ENCODE data around the gene PRDM10. TPM values are rescaled to one million over a fixed set of nuclear protein-coding genes. Genes with fewer than 3 reads are reported as not detected.

The PRDM10 gene
- total RNA-seq, 2 experiments from 2014 or later, result 8.2 to 9.6 TPM

GRCh38 chr11:129933891-129934290 is 68.7 kb downstream of the PRDM10 start:
- Histone ChIP-seq H3K4me3 (ENCODE audit: low read length) (no peak overlapping the region), H3K27ac (ENCODE audit: low read depth in 1 of 2, low read length in 2 of 2) (no peak overlapping the region), H3K4me1 (ENCODE audit: insufficient read depth, low read length) (no peaks in the 10 kb centered on the region), H3K27me3 (ENCODE audit: control insufficient read depth in 1 of 2, insufficient read depth in 2 of 2, low read length in 2 of 2) (no peaks in the 10 kb centered on the region), H3K9me3 (ENCODE audit: control insufficient read depth in 1 of 2, insufficient read depth in 1 of 2, low read length in 2 of 2) (no peaks in the 10 kb centered on the region), H3K36me3 (ENCODE audit: insufficient read depth, low read length) (peaks cover 26% of the 10 kb centered on the region)
- H3K27ac Mint-ChIP-seq, result no peak overlapping the region
- TF ChIP-seq, protein P1, sequence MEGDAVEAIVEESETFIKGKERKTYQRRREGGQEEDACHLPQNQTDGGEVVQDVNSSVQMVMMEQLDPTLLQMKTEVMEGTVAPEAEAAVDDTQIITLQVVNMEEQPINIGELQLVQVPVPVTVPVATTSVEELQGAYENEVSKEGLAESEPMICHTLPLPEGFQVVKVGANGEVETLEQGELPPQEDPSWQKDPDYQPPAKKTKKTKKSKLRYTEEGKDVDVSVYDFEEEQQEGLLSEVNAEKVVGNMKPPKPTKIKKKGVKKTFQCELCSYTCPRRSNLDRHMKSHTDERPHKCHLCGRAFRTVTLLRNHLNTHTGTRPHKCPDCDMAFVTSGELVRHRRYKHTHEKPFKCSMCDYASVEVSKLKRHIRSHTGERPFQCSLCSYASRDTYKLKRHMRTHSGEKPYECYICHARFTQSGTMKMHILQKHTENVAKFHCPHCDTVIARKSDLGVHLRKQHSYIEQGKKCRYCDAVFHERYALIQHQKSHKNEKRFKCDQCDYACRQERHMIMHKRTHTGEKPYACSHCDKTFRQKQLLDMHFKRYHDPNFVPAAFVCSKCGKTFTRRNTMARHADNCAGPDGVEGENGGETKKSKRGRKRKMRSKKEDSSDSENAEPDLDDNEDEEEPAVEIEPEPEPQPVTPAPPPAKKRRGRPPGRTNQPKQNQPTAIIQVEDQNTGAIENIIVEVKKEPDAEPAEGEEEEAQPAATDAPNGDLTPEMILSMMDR (IDR thresholded peaks at IDR 0.05), result no peak
- DNase-seq, result no peak
- POLR2A ChIA-PET, result no interaction called here
- peaks cover 66% of the 10 kb centered on the region for H3K36me3 Mint-ChIP-seq (ENCODE audit: low read depth)
- no peak for ATAC-seq (ENCODE audit: poor library complexity)
- intact Hi-C loops (cut with DNase I, micrococcal nuclease), result no loop called here
- no peaks in the 10 kb centered on the region for H3K9me3 Mint-ChIP-seq
- CTCF ChIA-PET, result interaction anchor here (1.7 kb wide), 1 partner anchor 11 kb away, joined by 8 read pairs; no protein-coding TSS in a partner anchor
- no peak overlapping the region for H3K4me3 Mint-ChIP-seq
- no peaks in the 10 kb centered on the region for H3K4me1 Mint-ChIP-seq (ENCODE audit: low read depth)
- no peaks in the 10 kb centered on the region for H3K27me3 Mint-ChIP-seq

DNA sequence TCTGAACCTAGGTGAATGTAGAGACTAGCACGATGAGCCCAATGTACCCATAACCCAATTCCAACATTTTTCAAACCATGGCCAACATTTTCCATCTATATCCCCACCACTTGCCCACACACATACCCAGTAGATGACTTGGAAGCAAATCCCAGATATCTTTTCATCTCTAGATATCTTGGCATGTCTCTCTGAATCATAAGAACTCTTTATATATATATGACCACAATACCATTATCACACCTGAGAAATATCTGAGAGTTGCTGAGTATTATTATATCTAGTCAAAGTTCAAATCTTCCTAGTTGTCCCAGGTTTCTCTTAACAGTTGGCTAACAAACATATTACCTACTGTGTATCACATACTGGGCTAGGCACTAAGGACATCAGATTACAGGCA is 69.4 kb downstream of the PRDM10 start:
- DNase-seq, result no peak
- H3K4me3 Mint-ChIP-seq, result no peak overlapping the region
- Histone ChIP-seq H3K9me3 (ENCODE audit: control insufficient read depth in 1 of 2, insufficient read depth in 1 of 2, low read length in 2 of 2) (no peaks in the 10 kb centered on the region), H3K27ac (ENCODE audit: low read depth in 1 of 2, low read length in 2 of 2) (no peak overlapping the region), H3K27me3 (ENCODE audit: control insufficient read depth in 1 of 2, insufficient read depth in 2 of 2, low read length in 2 of 2) (no peaks in the 10 kb centered on the region), H3K4me1 (ENCODE audit: insufficient read depth, low read length) (no peaks in the 10 kb centered on the region), H3K36me3 (ENCODE audit: insufficient read depth, low read length) (peaks cover 26% of the 10 kb centered on the region), H3K4me3 (ENCODE audit: low read length) (no peak overlapping the region)
- ATAC-seq (ENCODE audit: poor library complexity), result no peak
- no peak overlapping the region for H3K27ac Mint-ChIP-seq
- no peaks in the 10 kb centered on the region for H3K9me3 Mint-ChIP-seq
- CTCF ChIA-PET, result interaction anchor here (1.7 kb wide), 1 partner anchor 10 kb away, joined by 8 read pairs; no protein-coding TSS in a partner anchor
- intact Hi-C loops (cut with DNase I, micrococcal nuclease), result no loop called here
- TF ChIP-seq, protein P1 (IDR thresholded peaks at IDR 0.05), result no peak
- H3K4me1 Mint-ChIP-seq (ENCODE audit: low read depth), result no peaks in the 10 kb centered on the region
- peaks cover 60% of the 10 kb centered on the region for H3K36me3 Mint-ChIP-seq (ENCODE audit: low read depth)
- H3K27me3 Mint-ChIP-seq, result no peaks in the 10 kb centered on the region
- POLR2A ChIA-PET, result interaction anchor here (0.6 kb wide), 1 partner anchor 197 kb away, joined by 3 read pairs; no protein-coding TSS in a partner anchor

- H3K36me3 Mint-ChIP-seq (ENCODE audit: low read depth), result peaks cover 57% of the 10 kb centered on the region
- H3K27me3 Mint-ChIP-seq, result no peaks in the 10 kb centered on the region
- Histone ChIP-seq H3K9me3 (ENCODE audit: control insufficient read depth in 1 of 2, insufficient read depth in 1 of 2, low read length in 2 of 2) (no peaks in the 10 kb centered on the region), H3K36me3 (ENCODE audit: insufficient read depth, low read length) (peaks cover 26% of the 10 kb centered on the region), H3K27me3 (ENCODE audit: control insufficient read depth in 1 of 2, insufficient read depth in 2 of 2, low read length in 2 of 2) (no peaks in the 10 kb centered on the region), H3K4me1 (ENCODE audit: insufficient read depth, low read length) (no peaks in the 10 kb centered on the region), H3K27ac (ENCODE audit: low read depth in 1 of 2, low read length in 2 of 2) (no peak overlapping the region), H3K4me3 (ENCODE audit: low read length) (no peak overlapping the region)
- no peak overlapping the region for H3K27ac Mint-ChIP-seq
- CTCF ChIA-PET, result interaction anchor here (0.6 to 1.7 kb wide), 2 partner anchors 10 to 351 kb away, joined by 4 to 8 read pairs; no protein-coding TSS in a partner anchor
- ATAC-seq (ENCODE audit: poor library complexity) (no peak), DNase-seq (no peak)
- POLR2A ChIA-PET, result interaction anchor here (0.6 kb wide), 1 partner anchor 198 kb away, joined by 3 read pairs; no protein-coding TSS in a partner anchor
- H3K4me1 Mint-ChIP-seq (ENCODE audit: low read depth), result no peaks in the 10 kb centered on the region
- H3K9me3 Mint-ChIP-seq, result no peaks in the 10 kb centered on the region
- intact Hi-C loops (cut with DNase I, micrococcal nuclease), result no loop called here
- no peak overlapping the region for H3K4me3 Mint-ChIP-seq
- TF ChIP-seq, protein P1 (IDR thresholded peaks at IDR 0.05), result no peak
Measured at GRCh38 chr11:129932381-129933067, 70.1 kb downstream of the PRDM10 start.

All from CD4-positive, alpha-beta T cell (primary cell).